Stimulated activated CD4-positive, alpha-beta T cell treated with anti-CD3 and anti-CD28 coated beads, Interleukin-12 subunit alpha, Interleukin-12 subunit beta, amount 100 ng/mL, for 4 hours (primary cell): ENCODE results near the gene B3GNT5.

ENCODE experiments used
- DNase-seq: peaks from one replicate; pipeline ENCODE4 v3.0.0-alpha.2; 2020

B3GNT5 gene

GRCh38 chr3:183267140-183267539, 14.1 kb downstream of the B3GNT5 start:
- DNase-seq, result no peak

- DNase-seq, result no peak
These were observed 15.3 kb downstream of the B3GNT5 start for GRCh38 chr3:183268366-183268765.

DNA sequence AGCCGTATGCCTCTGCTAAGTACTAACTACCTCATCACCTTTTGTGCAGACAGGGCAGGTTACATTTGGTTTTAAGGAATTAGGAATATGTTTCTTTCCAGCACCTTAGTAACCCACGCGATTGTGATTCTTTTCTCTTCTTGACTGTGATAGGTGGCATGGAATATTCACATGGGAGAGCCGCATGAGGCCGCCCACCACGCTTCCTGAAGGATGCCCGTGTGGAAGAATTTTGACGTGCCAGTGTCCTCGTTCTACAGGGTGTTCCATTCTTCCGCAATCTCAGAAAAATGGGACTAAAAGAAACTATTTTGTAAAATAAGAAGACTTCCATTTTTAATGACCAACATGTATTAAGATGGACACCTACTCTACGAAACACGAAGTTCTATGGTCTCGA, 16.3 kb downstream of the B3GNT5 start:
- no peak for DNase-seq

DNA sequence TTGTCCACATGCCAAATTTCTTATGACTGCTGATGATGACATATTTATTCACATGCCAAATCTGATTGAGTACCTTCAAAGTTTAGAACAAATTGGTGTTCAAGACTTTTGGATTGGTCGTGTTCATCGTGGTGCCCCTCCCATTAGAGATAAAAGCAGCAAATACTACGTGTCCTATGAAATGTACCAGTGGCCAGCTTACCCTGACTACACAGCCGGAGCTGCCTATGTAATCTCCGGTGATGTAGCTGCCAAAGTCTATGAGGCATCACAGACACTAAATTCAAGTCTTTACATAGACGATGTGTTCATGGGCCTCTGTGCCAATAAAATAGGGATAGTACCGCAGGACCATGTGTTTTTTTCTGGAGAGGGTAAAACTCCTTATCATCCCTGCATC, 17.3 kb downstream of the B3GNT5 start:
- no peak for DNase-seq

DNA sequence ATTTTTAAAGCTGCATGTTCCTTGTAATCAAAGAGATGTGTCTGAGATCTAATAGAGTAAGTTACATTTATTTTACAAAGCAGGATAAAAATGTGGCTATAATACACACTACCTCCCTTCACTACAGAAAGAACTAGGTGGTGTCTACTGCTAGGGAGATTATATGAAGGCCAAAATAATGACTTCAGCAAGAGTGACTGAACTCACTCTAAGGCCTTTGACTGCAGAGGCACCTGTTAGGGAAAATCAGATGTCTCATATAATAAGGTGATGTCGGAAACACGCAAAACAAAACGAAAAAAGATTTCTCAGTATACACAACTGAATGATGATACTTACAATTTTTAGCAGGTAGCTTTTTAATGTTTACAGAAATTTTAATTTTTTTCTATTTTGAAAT, 19.1 kb downstream of the B3GNT5 start:
- DNase-seq, result no peak

GRCh38 chr3:183272791-183273190, 19.7 kb downstream of the B3GNT5 start:
- DNase-seq, result no peak

GRCh38 chr3:183274609-183275008, 21.6 kb downstream of the B3GNT5 start:
- no peak for DNase-seq

GRCh38 chr3:183275418-183275817, 22.4 kb downstream of the B3GNT5 start:
- no peak for DNase-seq

GRCh38 chr3:183275937-183276336, 22.9 kb downstream of the B3GNT5 start:
- DNase-seq, result no peak

DNA sequence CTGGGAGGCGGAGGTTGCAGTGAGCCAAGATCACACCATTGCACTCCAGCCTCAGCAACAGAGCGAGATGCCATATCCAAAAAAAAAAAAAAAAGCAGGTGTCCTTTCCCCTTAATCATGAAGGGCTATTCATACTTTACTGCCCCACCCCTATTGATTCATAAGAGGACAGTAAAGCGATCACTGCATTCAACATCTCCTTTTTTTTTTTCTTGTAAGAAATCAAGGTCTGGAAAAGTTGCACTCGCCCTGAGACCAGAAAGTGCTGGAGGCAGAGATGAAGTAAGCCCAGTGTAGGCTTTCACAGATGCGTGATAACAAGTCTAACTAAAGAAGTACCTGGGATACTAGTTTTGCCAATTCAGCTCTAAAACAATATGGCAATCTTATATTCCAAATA, 24.2 kb downstream of the B3GNT5 start:
- DNase-seq, result no peak

DNA sequence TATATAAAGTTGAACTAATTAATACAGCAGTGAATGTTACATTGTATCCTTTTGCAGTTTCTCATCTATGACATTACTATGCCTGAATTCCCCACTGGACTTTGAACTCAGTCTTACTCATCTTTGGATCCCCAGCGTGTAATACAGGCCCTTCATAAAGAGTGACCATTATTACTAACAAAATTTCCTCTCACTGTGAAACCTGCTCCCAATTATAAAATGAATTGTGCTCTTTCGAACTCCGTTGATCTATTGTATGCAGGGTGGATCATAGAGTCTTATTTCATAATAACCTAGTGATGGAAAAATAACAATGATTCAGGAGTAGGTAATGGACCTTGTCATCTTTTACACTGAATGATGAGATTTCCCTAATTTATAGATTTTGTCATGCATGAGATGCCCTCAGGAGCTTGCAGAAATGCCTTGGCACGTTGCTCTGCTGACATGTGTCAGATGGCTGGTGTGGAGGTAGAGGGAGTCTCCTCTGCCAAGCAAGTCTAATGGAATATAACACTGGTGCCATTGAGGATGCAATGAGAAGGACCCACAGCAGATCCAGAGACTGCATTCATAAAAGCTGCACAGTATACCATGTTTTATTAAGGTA, 25.5 kb downstream of the B3GNT5 start:
- DNase-seq, result no peak

DNA sequence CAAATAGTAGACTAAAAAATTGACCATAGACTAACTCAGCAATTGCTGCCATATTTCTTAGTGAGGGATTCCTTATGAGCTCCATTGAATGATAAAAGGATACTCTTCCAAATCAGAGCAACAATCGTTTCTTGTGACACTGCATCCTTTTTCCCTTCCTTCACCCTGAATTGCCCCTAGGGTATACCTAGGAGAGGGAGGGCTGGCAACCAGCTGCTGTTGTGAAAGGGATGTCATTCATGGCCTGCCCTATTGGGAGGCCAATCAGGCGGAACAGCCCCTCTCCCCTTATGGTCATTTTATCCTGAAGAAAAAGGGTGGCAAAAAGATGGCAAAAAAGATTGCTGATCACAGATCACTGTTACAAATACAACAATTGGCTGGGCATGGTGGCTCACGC, 26.3 kb downstream of the B3GNT5 start:
- DNase-seq, result no peak

GRCh38 chr3:183281126-183281797, 28.2 kb downstream of the B3GNT5 start:
- DNase-seq, result no peak

DNA sequence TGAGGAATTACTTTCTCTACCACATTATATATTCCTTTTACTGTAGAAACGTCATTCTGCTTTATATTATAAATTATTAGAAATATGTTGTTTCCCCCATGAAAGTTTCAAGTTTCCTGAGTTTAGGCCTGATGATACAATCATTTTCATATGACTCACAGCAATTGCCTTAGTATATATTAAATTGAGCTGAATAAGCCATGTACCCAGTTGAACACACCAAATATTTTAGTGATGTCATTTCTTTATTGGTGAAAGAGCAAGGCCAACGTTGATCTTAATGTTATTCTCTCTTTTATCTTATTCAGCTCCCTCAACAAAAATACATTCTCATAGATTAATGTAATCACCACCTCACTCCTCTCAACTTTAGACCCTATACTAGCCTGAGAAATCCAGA, 30.8 kb downstream of the B3GNT5 start:
- DNase-seq, result no peak

DNA sequence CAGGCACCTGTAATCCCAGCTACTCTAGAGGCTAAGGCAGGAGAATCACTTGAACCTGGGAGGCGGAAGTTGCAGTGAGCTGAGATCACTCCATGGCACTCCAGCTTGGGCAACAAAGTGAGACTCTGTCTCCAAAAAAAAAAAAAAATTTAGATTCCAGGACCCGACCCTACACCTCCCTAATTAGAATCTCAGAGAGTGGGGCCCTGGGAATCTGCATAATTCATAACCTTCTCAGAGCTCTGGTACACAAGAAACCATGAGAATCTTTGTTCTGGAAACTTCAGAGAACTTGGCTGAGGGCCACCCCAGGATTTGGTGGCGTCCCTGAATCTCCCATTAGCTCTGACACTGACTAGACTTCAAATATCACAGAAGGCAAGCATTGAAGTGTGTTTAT, 31.5 kb downstream of the B3GNT5 start:
- no peak for DNase-seq

- DNase-seq, result no peak
These were observed 32.3 kb downstream of the B3GNT5 start for GRCh38 chr3:183285318-183285717.

DNA sequence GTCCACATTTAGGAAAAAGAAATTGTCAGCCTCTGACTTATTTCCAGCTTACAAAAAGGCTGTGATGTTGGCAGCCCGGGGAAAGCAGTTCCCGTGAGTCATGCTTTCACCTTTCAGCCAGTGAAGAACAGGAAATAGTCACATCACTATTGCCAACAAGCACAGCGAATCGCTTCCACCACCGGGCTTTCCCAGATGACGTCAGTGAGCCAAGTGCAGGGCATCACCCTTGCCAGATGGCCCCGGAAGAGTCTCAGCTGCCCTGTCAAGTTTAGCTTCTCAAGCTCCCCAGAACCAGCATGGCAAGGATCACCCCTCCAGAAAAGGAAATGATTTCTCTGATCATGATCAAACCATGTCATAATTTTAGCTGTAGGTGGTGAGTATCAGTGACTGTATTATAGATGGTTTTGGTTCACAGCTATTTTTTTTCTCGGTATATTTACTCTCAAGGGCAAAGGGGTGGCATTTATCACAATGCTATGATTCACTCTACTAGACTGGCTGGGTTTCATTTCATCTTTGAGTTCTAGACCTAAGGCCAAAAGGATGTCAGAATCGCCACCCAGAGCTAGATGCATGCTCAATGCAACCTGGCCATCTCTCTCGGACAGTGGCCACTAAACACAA, 32.9 kb downstream of the B3GNT5 start:
- peak; percentile 86 for DNase-seq

- DNase-seq, result no peak
These were observed 34.4 kb downstream of the B3GNT5 start for GRCh38 chr3:183287301-183287971.

DNA sequence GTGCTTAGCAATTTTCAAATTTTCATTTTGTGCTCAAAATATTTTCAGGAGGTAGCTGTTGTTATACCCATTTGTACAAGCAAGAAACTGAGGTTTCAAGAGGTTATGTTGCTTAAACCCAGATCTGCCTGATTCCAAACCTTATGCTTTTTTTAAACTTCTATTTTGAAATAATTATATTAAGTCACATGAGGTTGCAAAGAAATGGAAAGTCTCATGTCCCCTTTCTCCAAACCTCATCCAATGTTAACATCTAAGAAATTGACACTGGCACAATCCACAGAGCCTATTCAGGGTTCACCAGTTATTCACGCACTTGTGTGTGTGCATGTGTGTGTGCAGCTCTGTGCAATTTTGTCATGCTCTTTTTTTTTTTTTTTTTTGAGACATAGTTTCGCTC, 35.1 kb downstream of the B3GNT5 start:
- no peak for DNase-seq

GRCh38 chr3:183290216-183290615, 37.2 kb downstream of the B3GNT5 start:
- DNase-seq, result no peak

DNA sequence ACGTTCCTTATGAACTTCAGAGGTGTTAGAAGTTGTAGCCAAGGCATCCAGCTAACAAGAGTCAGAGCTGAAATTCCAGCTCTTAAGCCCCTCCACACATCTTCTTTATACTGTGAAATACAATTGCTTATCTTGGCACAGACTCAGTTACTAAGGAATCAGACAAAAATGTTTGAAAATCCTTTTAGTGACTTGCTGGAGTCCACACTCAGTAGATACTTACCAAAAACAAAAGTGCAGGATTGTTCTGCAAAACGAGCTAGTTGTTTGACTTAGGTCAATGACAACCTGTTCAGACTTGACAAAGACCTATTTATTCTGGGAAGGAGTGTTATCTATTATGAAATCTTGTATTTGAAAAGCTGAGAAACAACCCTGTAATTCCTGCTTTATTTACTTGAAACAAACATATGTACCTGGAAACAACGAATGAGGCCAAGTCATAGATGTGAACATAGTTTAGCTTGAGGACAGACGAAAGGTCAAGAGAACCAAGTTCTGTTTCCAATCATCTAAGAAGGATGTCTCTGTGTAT, 38.5 kb downstream of the B3GNT5 start:
- DNase-seq, result no peak

DNA sequence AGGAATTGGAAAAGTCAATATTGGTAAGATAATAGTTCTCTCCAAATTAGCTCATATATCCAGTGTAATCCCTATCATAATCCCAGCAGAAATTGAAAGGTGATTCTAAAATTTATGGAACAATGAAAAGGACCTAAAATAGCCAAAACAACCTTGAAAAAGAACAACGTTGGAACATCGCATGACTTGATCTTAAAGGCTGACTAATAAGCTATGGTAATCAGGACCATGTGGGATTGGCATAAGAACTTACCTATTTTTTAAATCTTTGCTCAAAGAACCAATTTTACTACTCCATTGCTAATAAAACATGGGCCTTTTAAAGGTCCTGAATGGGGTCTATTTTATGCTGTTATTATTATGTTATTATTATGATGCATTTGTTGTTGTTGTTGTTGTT, 40.9 kb downstream of the B3GNT5 start:
- no peak for DNase-seq

GRCh38 chr3:183295211-183295610, 42.2 kb downstream of the B3GNT5 start:
- no peak for DNase-seq

GRCh38 chr3:183296944-183297343, 43.9 kb downstream of the B3GNT5 start:
- no peak for DNase-seq
